ENCODE data around the gene SMG6.

GRCh38 chr17:2074919-2075318 lies 228.7 kb downstream of the SMG6 start:
- TF ChIP-seq CTCF (IDR thresholded peaks at IDR 0.05; ENCODE audit: low read length) (no peak), EZH2 (IDR thresholded peaks at IDR 0.05; ENCODE audit: borderline replicate concordance, low read length) (no peak)

Data from OCI-LY1 (cell line).